HL-60 (cell line): Measurements from ENCODE around the gene RASGRP2.

Experiments used
- CTCF ChIP-seq: IDR thresholded peaks from one replicate; pipeline ENCODE4 v1.5.1; 2011; ENCODE audit warnings: low read length, control low read depth, inconsistent platforms; ENCODE audit not compliant: insufficient read depth
- POLR2AphosphoS5 ChIP-seq: IDR thresholded peaks from 2 replicates; pipeline ENCODE4 v1.6.1; 2012; ENCODE audit warnings: low read depth
- REST ChIP-seq: IDR thresholded peaks from 2 replicates; pipeline ENCODE4 v1.6.1; 2012; ENCODE audit warnings: low read depth; ENCODE audit not compliant: insufficient replicate concordance

- TF ChIP-seq REST (no peak), CTCF (no peak), POLR2AphosphoS5 (no peak)
These were observed 33.4 kb downstream of the RASGRP2 start for GRCh38 chr11:64710418-64711137.
